Effector memory CD4-positive, alpha-beta T cell (primary cell): ENCODE measurements around the gene AKT2.
A peak's percentile ranks its signal among the peaks of the same experiment; 100 is the strongest.

Experiments
- DNase-seq, 3 donors: peaks; one replicate each; pipeline ENCODE4 v3.0.0-alpha.2; 2020
- H3K27ac ChIP-seq: 2 replicates; pipeline ENCODE4 v1.7.0; 2013; ENCODE audit warnings: mild to moderate bottlenecking, low read length, moderate library complexity; ENCODE audit not compliant: insufficient read depth, poor library complexity, severe bottlenecking
- H3K27me3 ChIP-seq: replicated peaks from 2 replicates; pipeline ENCODE4 v1.7.0; 2013; ENCODE audit warnings: mild to moderate bottlenecking, low read length; ENCODE audit not compliant: insufficient read depth, control insufficient read depth, poor library complexity, severe bottlenecking
- H3K36me3 ChIP-seq: 2 replicates; pipeline ENCODE4 v1.7.0; 2013; ENCODE audit warnings: mild to moderate bottlenecking, low read length, moderate library complexity; ENCODE audit not compliant: control insufficient read depth, insufficient read depth
- H3K4me1 ChIP-seq: 2 replicates; pipeline ENCODE4 v1.7.0; 2013; ENCODE audit warnings: low read length, mild to moderate bottlenecking; ENCODE audit not compliant: control insufficient read depth, insufficient read depth, poor library complexity, severe bottlenecking
- H3K4me3 ChIP-seq: 2 replicates; pipeline ENCODE4 v1.7.0; 2013; ENCODE audit warnings: low read length, low read depth, mild to moderate bottlenecking; ENCODE audit not compliant: insufficient read depth, poor library complexity, severe bottlenecking
- H3K9me3 ChIP-seq: 2 replicates; pipeline ENCODE4 v1.7.0; 2013; ENCODE audit warnings: mild to moderate bottlenecking, low read length, moderate library complexity; ENCODE audit not compliant: control insufficient read depth

The AKT2 gene

GRCh38 chr19:40231057-40231456, 54.1 kb downstream of the AKT2 start:
- H3K27ac ChIP-seq = no peak overlapping the region
- H3K27me3 ChIP-seq = peaks cover 2% of the 10 kb centered on the region
- peaks cover 29% of the 10 kb centered on the region for H3K36me3 ChIP-seq
- no peak for DNase-seq
- H3K4me3 ChIP-seq = no peak overlapping the region
- H3K4me1 ChIP-seq = peaks cover 5% of the 10 kb centered on the region
- H3K9me3 ChIP-seq = no peaks in the 10 kb centered on the region

- peaks cover 10% of the 10 kb centered on the region for H3K27me3 ChIP-seq
- H3K27ac ChIP-seq = no peak overlapping the region
- no peak for DNase-seq
- H3K36me3 ChIP-seq = peaks cover 18% of the 10 kb centered on the region
- peaks cover 9% of the 10 kb centered on the region for H3K4me1 ChIP-seq
- H3K9me3 ChIP-seq = no peaks in the 10 kb centered on the region
- no peak overlapping the region for H3K4me3 ChIP-seq
These were observed 55.2 kb downstream of the AKT2 start for GRCh38 chr19:40229926-40230417.

GRCh38 chr19:40229484-40229883, 55.7 kb downstream of the AKT2 start:
- Histone ChIP-seq H3K4me1 (peaks cover 9% of the 10 kb centered on the region), H3K27ac (no peak overlapping the region), H3K27me3 (peaks cover 10% of the 10 kb centered on the region), H3K4me3 (no peak overlapping the region), H3K9me3 (no peaks in the 10 kb centered on the region), H3K36me3 (peaks cover 14% of the 10 kb centered on the region)
- DNase-seq = no peak

GRCh38 chr19:40228863-40229262, 56.3 kb downstream of the AKT2 start:
- DNase-seq = no peak

GRCh38 chr19:40228346-40228745, 56.8 kb downstream of the AKT2 start:
- H3K27me3 ChIP-seq = peaks cover 16% of the 10 kb centered on the region
- DNase-seq = no peak
- no peak overlapping the region for H3K4me3 ChIP-seq
- no peaks in the 10 kb centered on the region for H3K9me3 ChIP-seq
- H3K27ac ChIP-seq = no peak overlapping the region
- peaks cover 10% of the 10 kb centered on the region for H3K4me1 ChIP-seq
- H3K36me3 ChIP-seq = peaks cover 6% of the 10 kb centered on the region

More at GRCh38 chr19:40228863-40229262, 56.3 kb downstream of the AKT2 start:
- peaks cover 11% of the 10 kb centered on the region for H3K36me3 ChIP-seq
- peaks cover 14% of the 10 kb centered on the region for H3K27me3 ChIP-seq
- peaks cover 9% of the 10 kb centered on the region for H3K4me1 ChIP-seq
- no peak overlapping the region for H3K4me3 ChIP-seq
- H3K9me3 ChIP-seq = no peaks in the 10 kb centered on the region
- no peak overlapping the region for H3K27ac ChIP-seq

- no peaks in the 10 kb centered on the region for H3K9me3 ChIP-seq
- no peak overlapping the region for H3K4me3 ChIP-seq
- no peak overlapping the region for H3K27ac ChIP-seq
- no peak for DNase-seq
- no peaks in the 10 kb centered on the region for H3K36me3 ChIP-seq
- H3K27me3 ChIP-seq = peaks cover 16% of the 10 kb centered on the region
- H3K4me1 ChIP-seq = peaks cover 15% of the 10 kb centered on the region
These were observed 59.5 kb downstream of the AKT2 start for GRCh38 chr19:40225440-40226305.

- Histone ChIP-seq H3K4me3 (no peak overlapping the region), H3K36me3 (no peaks in the 10 kb centered on the region), H3K27ac (no peak overlapping the region), H3K9me3 (no peaks in the 10 kb centered on the region), H3K4me1 (peaks cover 15% of the 10 kb centered on the region), H3K27me3 (peaks cover 16% of the 10 kb centered on the region)
- DNase-seq = no peak
These were observed 60.6 kb downstream of the AKT2 start for GRCh38 chr19:40224342-40225150.

GRCh38 chr19:40223135-40223822, 61.9 kb downstream of the AKT2 start:
- peaks cover 22% of the 10 kb centered on the region for H3K27me3 ChIP-seq

GRCh38 chr19:40221858-40222619, 63.1 kb downstream of the AKT2 start:
- peak; percentile 59 to 70 (median 61) for DNase-seq
- H3K4me3 ChIP-seq = no peak overlapping the region
- H3K36me3 ChIP-seq = no peaks in the 10 kb centered on the region
- peaks cover 19% of the 10 kb centered on the region for H3K4me1 ChIP-seq
- H3K9me3 ChIP-seq = no peaks in the 10 kb centered on the region
- no peak overlapping the region for H3K27ac ChIP-seq
- peaks cover 32% of the 10 kb centered on the region for H3K27me3 ChIP-seq

More at GRCh38 chr19:40223135-40223822, 61.9 kb downstream of the AKT2 start:
- Histone ChIP-seq H3K36me3 (no peaks in the 10 kb centered on the region), H3K9me3 (no peaks in the 10 kb centered on the region), H3K4me3 (peak overlapping the region; percentile 6), H3K4me1 (peaks cover 15% of the 10 kb centered on the region), H3K27ac (no peak overlapping the region)
- DNase-seq = peak; percentile 19 to 34 (median 22)
